Measurements from ENCODE around the gene NKAPD1.
"Not testable (repeated sequence)": the region's sequence is repeated elsewhere in the genome, so short reads cannot be mapped to it uniquely, and the experiment has no call there.

Gene NKAPD1

DNA sequence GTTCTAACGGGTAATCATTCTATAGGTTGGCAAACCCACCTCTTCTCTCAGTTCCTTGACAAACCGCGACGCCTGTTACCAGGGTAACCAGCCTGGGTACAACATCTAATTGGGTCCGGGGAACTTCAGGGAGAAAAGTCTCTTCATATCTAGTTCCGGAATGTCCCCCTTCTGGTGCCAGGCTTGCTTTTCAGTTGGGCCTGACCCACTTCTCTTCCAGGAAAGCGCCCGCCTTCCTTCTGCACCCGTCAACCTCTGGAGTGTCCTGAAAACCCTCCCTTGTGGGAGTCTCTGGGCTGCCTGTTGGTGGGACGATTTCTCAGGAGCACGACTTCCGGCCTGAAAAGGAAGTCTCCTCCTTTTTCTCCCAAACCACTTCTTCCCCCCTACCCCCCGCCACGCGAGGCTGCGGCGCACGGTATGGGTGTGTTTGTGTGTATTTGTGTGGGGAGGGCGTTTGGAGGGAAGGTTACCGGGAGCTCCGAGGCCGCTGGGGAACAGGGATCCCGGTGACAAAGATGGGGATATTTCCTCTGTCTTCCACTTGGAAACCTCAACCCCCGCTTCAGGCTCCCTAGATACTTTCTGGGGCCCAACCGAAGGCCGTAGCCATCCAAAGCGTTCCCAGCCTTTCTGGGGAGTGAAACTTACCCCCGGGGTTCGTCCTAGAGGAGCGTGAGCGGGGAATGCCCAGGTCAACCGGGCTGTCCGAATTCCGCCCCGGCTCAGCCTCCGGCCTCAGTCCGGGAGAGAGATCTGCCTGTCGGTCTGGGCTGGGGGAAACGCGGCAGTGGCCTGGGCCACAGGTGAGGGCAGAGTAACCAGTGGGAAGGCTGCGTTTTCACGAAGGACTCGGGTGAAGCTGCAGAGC, at the start of gene NKAPD1, which contains the start of gene PIH1D2:
Gene NKAPD1 (plus strand): TSS at position 359 of the 871 bp plus-strand sequence. CDS start 1,276 bp downstream, outside the sequence.
Gene PIH1D2 (minus strand): TSS at position 77 of the 871 bp plus-strand sequence. CDS start 843 bp downstream, outside the sequence.
- DNase-seq (ENCODE audit: low spot score), result peak; percentile 88

- DNase-seq (ENCODE audit: low spot score), result peak; percentile 72
Observed at GRCh38 chr11:112024773-112025678, 49.1 kb upstream of the NKAPD1 start, which contains the start of gene DLAT. Gene DLAT, plus strand, starts transcription at chr11:112025408. Its CDS starts 65 bp downstream, at chr11:112025473.

DNA sequence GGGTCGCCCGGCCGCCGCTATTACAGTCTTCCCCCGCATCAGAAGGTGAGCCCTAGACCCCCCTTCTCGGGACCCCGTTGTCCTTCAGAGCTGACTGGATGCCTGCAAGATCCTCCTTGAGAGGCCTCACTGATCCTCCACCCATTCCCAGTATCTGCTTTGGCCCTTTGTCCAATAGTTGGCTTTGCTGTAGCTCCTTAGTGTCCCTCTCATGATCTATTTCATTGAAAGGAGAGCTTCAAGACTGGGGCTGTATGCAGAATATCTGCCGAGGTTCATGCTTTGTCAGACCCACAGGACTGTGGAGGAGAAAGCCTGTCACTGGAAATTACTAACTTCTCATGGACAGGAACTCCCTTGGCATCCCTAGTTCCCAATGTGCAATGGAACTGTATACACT, 48.4 kb upstream of the NKAPD1 start:
- peak; percentile 14 for DNase-seq (ENCODE audit: low spot score)

DNA sequence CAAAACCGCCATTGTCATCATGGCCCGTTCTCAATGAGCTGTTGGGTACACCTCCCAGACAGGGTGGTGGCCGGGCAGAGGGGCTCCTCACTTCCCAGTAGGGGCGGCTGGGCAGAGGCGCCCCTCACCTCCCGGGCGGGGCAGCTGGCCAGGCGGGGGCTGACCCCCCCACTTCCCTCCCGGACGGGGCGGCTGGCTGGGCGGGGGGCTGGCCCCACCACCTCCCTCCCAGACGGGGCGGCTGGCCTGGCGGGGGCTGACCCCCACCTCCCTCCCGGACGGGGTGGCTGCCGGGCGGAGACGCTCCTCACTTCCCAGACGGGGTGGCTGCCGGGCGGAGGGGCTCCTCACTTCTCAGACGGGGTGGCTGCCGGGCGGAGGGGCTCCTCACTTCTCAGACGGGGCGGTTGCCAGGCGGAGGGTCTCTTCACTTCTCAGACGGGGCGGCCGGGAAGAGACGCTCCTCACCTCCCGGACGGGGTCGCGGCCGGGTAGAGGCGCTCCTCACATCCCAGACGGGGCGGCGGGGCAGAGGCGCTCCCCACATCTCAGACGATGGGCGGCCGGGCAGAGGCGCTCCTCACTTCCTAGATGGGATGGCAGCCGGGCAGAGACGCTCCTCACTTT, 47.2 kb upstream of the NKAPD1 start:
- not testable (repeated sequence) for DNase-seq (ENCODE audit: low spot score)

DNA sequence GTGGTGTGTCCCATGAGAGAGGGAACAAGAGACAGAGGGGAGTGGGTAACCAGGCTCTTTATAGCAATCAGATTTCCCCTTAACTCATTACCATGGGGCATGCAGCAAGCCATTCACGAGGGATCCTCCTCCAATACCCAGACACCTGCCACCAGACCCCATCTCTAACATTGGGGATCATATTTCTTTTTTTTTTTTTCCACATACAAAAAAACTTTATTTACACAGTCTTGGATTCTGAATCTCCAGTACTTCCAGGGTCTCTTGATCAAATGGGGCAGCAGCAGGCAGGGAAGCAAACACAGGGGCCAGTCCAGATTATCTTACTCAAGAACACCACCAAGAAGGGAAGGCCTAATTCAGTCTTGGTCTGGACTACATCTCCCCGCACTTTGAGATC, 44.6 kb upstream of the NKAPD1 start:
- DNase-seq (ENCODE audit: low spot score), result no peak

DNA sequence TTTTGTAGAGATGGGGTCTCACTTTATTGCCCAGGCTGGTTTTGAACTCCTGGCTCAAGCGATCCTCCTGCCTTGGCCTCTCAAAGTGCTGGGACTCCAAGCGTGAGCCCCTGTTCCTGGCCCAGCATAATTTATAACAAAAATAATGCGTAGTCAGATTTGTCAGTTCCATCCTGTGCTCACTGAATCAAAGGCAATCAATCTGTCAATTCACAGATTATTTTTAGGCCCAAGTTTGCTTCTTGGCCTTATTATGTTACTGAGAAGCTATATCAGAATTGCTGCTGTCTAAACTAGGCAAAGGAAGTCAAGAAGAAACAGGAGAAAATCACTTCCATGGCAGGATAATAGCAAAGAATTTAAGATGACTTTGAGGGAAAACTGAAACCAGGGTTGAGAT, 40.2 kb upstream of the NKAPD1 start:
- no peak for DNase-seq (ENCODE audit: low spot score)

- DNase-seq (ENCODE audit: low spot score), result no peak
Observed at GRCh38 chr11:112037527-112037926, 36.6 kb upstream of the NKAPD1 start.

DNA sequence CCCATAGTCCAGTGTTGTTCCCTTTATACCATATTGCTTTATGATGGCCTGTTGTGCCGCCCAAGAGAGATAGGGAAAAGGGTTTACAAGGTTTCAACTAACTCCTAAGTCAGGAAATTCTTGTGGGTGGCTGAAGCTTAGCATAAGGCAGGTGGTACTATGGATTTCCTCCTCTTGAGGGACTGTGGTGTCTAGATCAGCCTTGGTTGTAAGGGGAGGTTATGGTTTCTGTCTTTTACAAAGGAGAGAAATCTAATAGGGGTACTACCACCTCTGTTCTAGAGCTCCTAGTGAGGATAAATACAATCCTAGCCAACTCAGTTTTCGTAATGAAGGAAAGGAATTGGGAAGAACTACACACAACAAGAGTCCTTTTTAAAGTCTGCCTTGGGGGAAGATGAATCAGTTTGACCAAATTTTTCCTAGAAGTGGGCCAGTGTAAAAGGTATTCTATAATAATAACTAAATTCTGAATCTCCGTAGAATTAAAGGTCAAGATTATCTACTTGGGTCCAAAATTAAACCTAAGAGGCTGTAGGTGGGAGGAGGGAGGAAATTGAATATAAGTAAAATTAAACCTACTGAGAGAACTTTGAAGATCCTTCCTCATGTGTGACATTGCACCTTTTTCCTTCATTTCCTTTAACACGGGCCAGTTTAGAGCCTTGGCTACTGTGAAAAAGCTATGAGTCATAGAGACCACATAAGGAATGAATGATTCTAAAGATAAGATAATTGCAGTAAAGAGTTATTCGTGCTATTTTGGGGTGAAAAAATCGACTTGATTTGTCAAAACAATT, 31.7 kb upstream of the NKAPD1 start:
- no peak for DNase-seq (ENCODE audit: low spot score)

- no peak for DNase-seq (ENCODE audit: low spot score)
Observed at GRCh38 chr11:112042961-112043304, 31.2 kb upstream of the NKAPD1 start.

DNA sequence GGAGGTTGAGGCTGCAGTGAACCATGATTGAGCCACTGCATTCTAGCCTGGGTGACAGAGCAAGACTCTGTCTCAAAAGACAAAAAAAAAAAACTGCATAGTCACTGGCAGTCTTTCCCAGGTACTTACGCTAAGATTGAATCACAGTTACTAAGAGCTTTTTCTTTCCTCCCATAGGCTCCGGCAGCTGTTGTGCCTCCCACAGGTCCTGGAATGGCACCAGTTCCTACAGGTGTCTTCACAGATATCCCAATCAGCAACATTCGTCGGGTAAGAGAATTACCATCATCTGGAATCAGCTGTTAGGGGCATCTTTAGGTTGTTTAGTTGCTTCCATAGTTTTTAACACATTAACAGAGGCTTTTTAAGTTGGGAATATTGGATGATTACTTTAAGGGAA, 29.1 kb upstream of the NKAPD1 start:
- DNase-seq (ENCODE audit: low spot score), result no peak

GRCh38 chr11:112046647-112047046, 27.5 kb upstream of the NKAPD1 start:
- DNase-seq (ENCODE audit: low spot score), result not testable (repeated sequence)

- DNase-seq (ENCODE audit: low spot score), result not testable (repeated sequence)
Observed at GRCh38 chr11:112048256-112048655, 25.8 kb upstream of the NKAPD1 start.

DNA sequence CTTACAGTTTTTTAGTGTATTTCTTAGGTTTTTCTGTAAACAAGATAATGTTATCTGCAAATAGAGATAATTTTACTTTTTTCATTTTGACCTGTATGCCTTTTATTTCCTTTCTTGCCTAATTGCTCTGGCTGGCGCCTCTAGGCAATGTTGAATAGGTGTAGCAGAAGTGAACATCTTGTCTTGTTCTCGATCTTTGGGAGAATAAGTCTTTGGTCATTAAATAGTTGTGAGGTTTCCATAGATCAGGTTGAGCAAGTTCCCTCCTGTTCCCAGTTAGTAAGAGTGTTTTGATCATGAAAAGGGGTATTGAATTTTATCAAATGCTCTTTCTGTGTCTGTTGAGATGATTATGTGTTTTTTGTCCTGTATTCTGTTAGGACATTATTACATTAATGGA, 24.3 kb upstream of the NKAPD1 start:
- no peak for DNase-seq (ENCODE audit: low spot score)

GRCh38 chr11:112050721-112051120, 23.4 kb upstream of the NKAPD1 start:
- DNase-seq (ENCODE audit: low spot score), result no peak

DNA sequence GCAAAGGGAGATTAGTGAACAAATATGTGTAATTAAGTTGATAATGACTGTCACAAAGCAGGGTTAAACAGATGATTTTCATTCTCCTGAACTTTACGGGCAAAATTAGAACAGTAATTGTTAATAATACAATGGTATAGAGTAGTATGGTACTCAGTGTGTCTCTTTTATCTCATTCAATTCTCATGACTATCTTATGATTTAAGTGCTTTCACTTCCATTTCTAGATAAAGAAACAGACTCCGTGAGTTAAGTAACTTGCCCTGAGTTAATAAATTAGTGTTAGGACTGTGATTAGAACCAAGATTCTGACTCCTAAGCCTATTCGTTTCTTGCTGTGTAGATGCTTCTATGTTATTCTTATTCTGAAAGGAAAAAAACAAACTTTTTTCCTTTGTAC, 22.3 kb upstream of the NKAPD1 start:
- no peak for DNase-seq (ENCODE audit: low spot score)

- DNase-seq (ENCODE audit: low spot score), result no peak
Observed at GRCh38 chr11:112057170-112057569, 16.9 kb upstream of the NKAPD1 start.

DNA sequence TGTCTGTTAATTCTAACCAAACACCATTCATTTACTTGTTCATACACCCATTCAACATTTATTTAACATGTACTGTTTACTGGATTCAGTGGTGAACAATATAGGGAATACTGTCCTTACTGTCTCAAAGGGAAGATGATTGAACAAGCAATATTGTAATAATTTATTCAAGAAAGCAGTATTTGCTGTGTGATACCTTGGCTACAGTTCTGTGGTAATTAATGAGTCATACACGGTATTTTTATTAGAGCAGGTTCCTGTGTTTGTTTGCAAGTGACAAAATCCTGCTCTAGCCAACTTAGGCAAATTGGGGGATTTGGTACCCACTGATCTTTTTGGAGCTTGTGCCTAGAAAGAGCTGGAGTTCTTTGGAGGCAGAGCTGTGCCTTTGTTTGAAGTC, 16.0 kb upstream of the NKAPD1 start:
- no peak for DNase-seq (ENCODE audit: low spot score)

DNA sequence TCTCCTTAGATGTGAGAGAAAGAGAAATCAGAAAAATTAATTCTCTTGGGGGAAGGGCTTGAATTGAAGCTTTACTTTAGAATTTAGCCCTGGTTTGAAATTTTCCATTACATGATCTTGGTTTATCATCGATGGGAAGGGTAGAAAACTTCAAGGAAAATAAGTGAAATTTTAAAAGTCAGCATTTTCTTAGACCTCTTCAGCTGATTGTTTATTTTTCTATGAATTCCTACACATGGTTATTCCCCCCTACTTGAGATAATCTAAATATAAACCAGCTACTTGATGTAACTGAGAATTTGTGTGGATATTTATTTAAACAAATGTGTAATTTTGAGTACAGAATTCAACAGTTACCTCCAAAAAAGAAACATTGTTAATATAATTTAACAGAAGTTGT, 11.2 kb upstream of the NKAPD1 start:
- no peak for DNase-seq (ENCODE audit: low spot score)

DNA sequence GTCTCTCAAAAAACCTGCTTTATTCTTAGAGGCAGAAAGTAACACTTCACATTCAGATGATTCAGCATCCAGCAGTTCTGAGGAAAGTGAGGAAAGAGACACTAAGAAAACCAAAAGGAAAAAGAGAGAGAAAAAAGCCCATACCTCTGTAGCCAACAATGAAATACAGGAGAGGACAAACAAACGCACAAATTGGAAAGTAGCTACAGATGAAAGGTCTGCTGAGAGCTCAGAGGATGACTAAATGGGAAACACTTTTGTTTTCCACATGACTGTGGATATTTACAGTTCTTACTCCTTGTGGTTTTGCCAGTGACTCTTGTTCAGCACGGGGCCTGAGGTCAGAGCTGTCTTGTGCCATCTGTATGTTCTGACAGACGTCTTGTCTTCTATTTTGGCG, 8.6 kb downstream of the NKAPD1 start:
- no peak for DNase-seq (ENCODE audit: low spot score)

GRCh38 chr11:112085822-112086421, 11.8 kb downstream of the NKAPD1 start:
- DNase-seq (ENCODE audit: low spot score), result no peak
